ENCODE results near the gene DAB1. TPM values are rescaled to one million over a fixed set of nuclear protein-coding genes. Genes with fewer than 3 reads are reported as not detected.

DAB1 gene
- total and polyA plus RNA-seq, 4 donors: 0.05 to 2.6 (median 1.8) TPM

DNA sequence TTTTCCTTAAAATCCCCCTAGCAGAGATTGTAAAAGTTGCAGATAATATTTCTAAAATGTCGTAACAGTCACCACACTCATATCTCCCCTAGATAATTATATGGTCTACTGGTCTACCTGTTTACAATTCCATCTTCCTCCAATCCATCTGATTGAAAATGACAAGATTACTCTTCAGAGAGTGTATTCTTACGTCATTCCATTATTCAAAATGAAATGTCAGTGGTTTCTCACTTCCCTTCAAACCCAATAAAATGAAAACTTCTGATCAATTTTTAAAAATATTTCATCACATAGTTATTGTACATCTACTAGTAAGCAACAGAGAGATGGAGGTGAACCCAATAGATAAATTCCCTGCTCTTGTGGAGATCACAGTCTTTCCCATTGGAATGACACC, 255.9 kb downstream of the DAB1 start:
- peaks cover 0 to 1% of the 10 kb centered on the region in 2 donors for H3K4me1 ChIP-seq (ENCODE audit: control insufficient read depth in 1 of 2, insufficient read depth in 2 of 2, low read length in 2 of 2)
- no peak overlapping the region for H3K4me3 ChIP-seq (ENCODE audit: low read length in 2 of 2)
- DNase-seq (no peak), ATAC-seq (ENCODE audit: low FRiP score) (no peak)
- no peaks in the 10 kb centered on the region for H3K9me3 ChIP-seq (ENCODE audit: control insufficient read depth, low read length)
- no peaks in the 10 kb centered on the region for H3K36me3 ChIP-seq (ENCODE audit: control insufficient read depth in 1 of 2, insufficient read depth in 2 of 2, low read length in 1 of 2)
- no peaks in the 10 kb centered on the region for H3K27me3 ChIP-seq (ENCODE audit: control insufficient read depth in 1 of 2, insufficient read depth in 2 of 2, low read length in 1 of 2)
- intact Hi-C loops (cut with DNase I): no loop called here
- WGBS, 2 donors: 84 to 86% methylated on average over 2 of the region's 2 CpGs
- H3K27ac ChIP-seq (ENCODE audit: low read depth in 1 of 2, low read length in 2 of 2): no peak overlapping the region

GRCh38 chr1:57165546-57165945, 258.3 kb downstream of the DAB1 start:
- Histone ChIP-seq H3K36me3 (ENCODE audit: control insufficient read depth in 1 of 2, insufficient read depth in 2 of 2, low read length in 1 of 2) (no peaks in the 10 kb centered on the region), H3K4me1 (ENCODE audit: control insufficient read depth in 1 of 2, insufficient read depth in 2 of 2, low read length in 2 of 2) (peaks cover 0 to 1% of the 10 kb centered on the region in 2 donors), H3K27me3 (ENCODE audit: control insufficient read depth in 1 of 2, insufficient read depth in 2 of 2, low read length in 1 of 2) (no peaks in the 10 kb centered on the region), H3K4me3 (ENCODE audit: low read length in 2 of 2) (no peak overlapping the region), H3K9me3 (ENCODE audit: control insufficient read depth, low read length) (no peaks in the 10 kb centered on the region), H3K27ac (ENCODE audit: low read depth in 1 of 2, low read length in 2 of 2) (no peak overlapping the region)
- WGBS, 2 donors: 15 to 20% methylated on average over 1 of the region's 1 CpG
- ATAC-seq (ENCODE audit: low FRiP score) (no peak), DNase-seq (no peak)
- intact Hi-C loops (cut with DNase I): no loop called here

- Histone ChIP-seq H3K4me3 (ENCODE audit: low read length in 2 of 2) (no peak overlapping the region), H3K36me3 (ENCODE audit: control insufficient read depth in 1 of 2, insufficient read depth in 2 of 2, low read length in 1 of 2) (no peaks in the 10 kb centered on the region), H3K27ac (ENCODE audit: low read depth in 1 of 2, low read length in 2 of 2) (no peak overlapping the region), H3K4me1 (ENCODE audit: control insufficient read depth in 1 of 2, insufficient read depth in 2 of 2, low read length in 2 of 2) (peaks cover 0 to 1% of the 10 kb centered on the region in 2 donors), H3K9me3 (ENCODE audit: control insufficient read depth, low read length) (no peaks in the 10 kb centered on the region), H3K27me3 (ENCODE audit: control insufficient read depth in 1 of 2, insufficient read depth in 2 of 2, low read length in 1 of 2) (peaks cover 0 to 2% of the 10 kb centered on the region in 2 donors)
- DNase-seq (no peak), ATAC-seq (ENCODE audit: low FRiP score) (no peak)
- 97% methylated on average over 1 of the region's 1 CpG for WGBS, 2 donors
- intact Hi-C loops (cut with DNase I): no loop called here
Observed at GRCh38 chr1:57164584-57164983, 259.3 kb downstream of the DAB1 start.

DNA sequence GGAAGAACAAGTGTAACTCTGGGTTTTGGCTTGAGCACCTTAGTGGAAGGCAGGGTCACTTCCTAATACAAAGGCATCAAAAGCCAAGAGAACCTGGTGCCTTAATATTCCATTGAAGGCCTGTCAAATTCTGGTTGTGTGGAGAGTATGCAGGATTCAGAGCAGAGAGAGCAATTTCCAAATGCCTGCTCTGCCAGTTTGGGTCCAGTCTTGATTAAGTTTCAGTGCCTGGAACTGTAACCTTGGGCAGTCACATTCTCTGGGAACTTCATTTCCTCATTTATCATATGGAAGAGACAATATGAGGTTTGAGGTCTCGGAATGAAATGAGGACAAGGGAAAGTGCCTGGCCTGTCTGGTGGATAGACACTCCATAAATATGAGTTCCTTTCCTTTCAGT, 260.1 kb downstream of the DAB1 start:
- H3K27ac ChIP-seq (ENCODE audit: low read depth in 1 of 2, low read length in 2 of 2): no peak overlapping the region
- H3K36me3 ChIP-seq (ENCODE audit: control insufficient read depth in 1 of 2, insufficient read depth in 2 of 2, low read length in 1 of 2): no peaks in the 10 kb centered on the region
- H3K4me1 ChIP-seq (ENCODE audit: control insufficient read depth in 1 of 2, insufficient read depth in 2 of 2, low read length in 2 of 2): peaks cover 0 to 1% of the 10 kb centered on the region in 2 donors
- intact Hi-C loops (cut with DNase I): no loop called here
- peaks cover 0 to 2% of the 10 kb centered on the region in 2 donors for H3K27me3 ChIP-seq (ENCODE audit: control insufficient read depth in 1 of 2, insufficient read depth in 2 of 2, low read length in 1 of 2)
- no peaks in the 10 kb centered on the region for H3K9me3 ChIP-seq (ENCODE audit: control insufficient read depth, low read length)
- ATAC-seq (ENCODE audit: low FRiP score): no peak
- WGBS, 2 donors: 35 to 55% methylated on average over 1 of the region's 1 CpG
- no peak overlapping the region for H3K4me3 ChIP-seq (ENCODE audit: low read length in 2 of 2)
- DNase-seq: no peak

GRCh38 chr1:57163325-57163724, 260.5 kb downstream of the DAB1 start:
- ATAC-seq (ENCODE audit: low FRiP score) (no peak), DNase-seq (no peak)
- Histone ChIP-seq H3K4me1 (ENCODE audit: control insufficient read depth in 1 of 2, insufficient read depth in 2 of 2, low read length in 2 of 2) (peaks cover 0 to 1% of the 10 kb centered on the region in 2 donors), H3K36me3 (ENCODE audit: control insufficient read depth in 1 of 2, insufficient read depth in 2 of 2, low read length in 1 of 2) (no peaks in the 10 kb centered on the region), H3K4me3 (ENCODE audit: low read length in 2 of 2) (no peak overlapping the region), H3K27ac (ENCODE audit: low read depth in 1 of 2, low read length in 2 of 2) (no peak overlapping the region), H3K27me3 (ENCODE audit: control insufficient read depth in 1 of 2, insufficient read depth in 2 of 2, low read length in 1 of 2) (peaks cover 0 to 2% of the 10 kb centered on the region in 2 donors), H3K9me3 (ENCODE audit: control insufficient read depth, low read length) (no peaks in the 10 kb centered on the region)
- 56 to 70% methylated on average over 5 of the region's 5 CpGs for WGBS, 2 donors
- intact Hi-C loops (cut with DNase I): no loop called here

- ATAC-seq (ENCODE audit: low FRiP score) (no peak), DNase-seq (no peak)
- Histone ChIP-seq H3K27ac (ENCODE audit: low read depth in 1 of 2, low read length in 2 of 2) (no peak overlapping the region), H3K36me3 (ENCODE audit: control insufficient read depth in 1 of 2, insufficient read depth in 2 of 2, low read length in 1 of 2) (no peaks in the 10 kb centered on the region), H3K9me3 (ENCODE audit: control insufficient read depth, low read length) (no peaks in the 10 kb centered on the region), H3K4me3 (ENCODE audit: low read length in 2 of 2) (no peak overlapping the region), H3K4me1 (ENCODE audit: control insufficient read depth in 1 of 2, insufficient read depth in 2 of 2, low read length in 2 of 2) (peaks cover 0 to 1% of the 10 kb centered on the region in 2 donors), H3K27me3 (ENCODE audit: control insufficient read depth in 1 of 2, insufficient read depth in 2 of 2, low read length in 1 of 2) (peaks cover 0 to 2% of the 10 kb centered on the region in 2 donors)
- WGBS, 2 donors: 61 to 73% methylated on average over 4 of the region's 4 CpGs
- intact Hi-C loops (cut with DNase I): no loop called here
Observed at GRCh38 chr1:57162607-57163261, 261.1 kb downstream of the DAB1 start.

GRCh38 chr1:57160594-57160993, 263.3 kb downstream of the DAB1 start:
- Histone ChIP-seq H3K4me3 (ENCODE audit: low read length in 2 of 2) (no peak overlapping the region), H3K27me3 (ENCODE audit: control insufficient read depth in 1 of 2, insufficient read depth in 2 of 2, low read length in 1 of 2) (peaks cover 0 to 2% of the 10 kb centered on the region in 2 donors), H3K4me1 (ENCODE audit: control insufficient read depth in 1 of 2, insufficient read depth in 2 of 2, low read length in 2 of 2) (peaks cover 0 to 1% of the 10 kb centered on the region in 2 donors), H3K27ac (ENCODE audit: low read depth in 1 of 2, low read length in 2 of 2) (no peak overlapping the region), H3K36me3 (ENCODE audit: control insufficient read depth in 1 of 2, insufficient read depth in 2 of 2, low read length in 1 of 2) (no peaks in the 10 kb centered on the region), H3K9me3 (ENCODE audit: control insufficient read depth, low read length) (no peaks in the 10 kb centered on the region)
- ATAC-seq (ENCODE audit: low FRiP score): no peak
- 91% methylated on average over 4 of the region's 4 CpGs for WGBS, 2 donors
- intact Hi-C loops (cut with DNase I): no loop called here
- DNase-seq: no peak

- ATAC-seq (ENCODE audit: low FRiP score): no peak
- no peaks in the 10 kb centered on the region for H3K9me3 ChIP-seq (ENCODE audit: control insufficient read depth, low read length)
- intact Hi-C loops (cut with DNase I): no loop called here
- no peaks in the 10 kb centered on the region for H3K4me1 ChIP-seq (ENCODE audit: control insufficient read depth in 1 of 2, insufficient read depth in 2 of 2, low read length in 2 of 2)
- H3K27me3 ChIP-seq (ENCODE audit: control insufficient read depth in 1 of 2, insufficient read depth in 2 of 2, low read length in 1 of 2): peaks cover 0 to 2% of the 10 kb centered on the region in 2 donors
- DNase-seq: no peak
- H3K36me3 ChIP-seq (ENCODE audit: control insufficient read depth in 1 of 2, insufficient read depth in 2 of 2, low read length in 1 of 2): no peaks in the 10 kb centered on the region
- no peak overlapping the region for H3K4me3 ChIP-seq (ENCODE audit: low read length in 2 of 2)
- no peak overlapping the region for H3K27ac ChIP-seq (ENCODE audit: low read depth in 1 of 2, low read length in 2 of 2)
- 16 to 42% methylated on average over 1 of the region's 1 CpG for WGBS, 2 donors
Observed at GRCh38 chr1:57158604-57158998, 265.3 kb downstream of the DAB1 start.

GRCh38 chr1:57157818-57158603, 265.8 kb downstream of the DAB1 start:
- intact Hi-C loops (cut with DNase I): no loop called here
- Histone ChIP-seq H3K27ac (ENCODE audit: low read depth in 1 of 2, low read length in 2 of 2) (no peak overlapping the region), H3K4me3 (ENCODE audit: low read length in 2 of 2) (no peak overlapping the region), H3K27me3 (ENCODE audit: control insufficient read depth in 1 of 2, insufficient read depth in 2 of 2, low read length in 1 of 2) (peaks cover 0 to 2% of the 10 kb centered on the region in 2 donors), H3K36me3 (ENCODE audit: control insufficient read depth in 1 of 2, insufficient read depth in 2 of 2, low read length in 1 of 2) (no peaks in the 10 kb centered on the region), H3K9me3 (ENCODE audit: control insufficient read depth, low read length) (no peaks in the 10 kb centered on the region), H3K4me1 (ENCODE audit: control insufficient read depth in 1 of 2, insufficient read depth in 2 of 2, low read length in 2 of 2) (no peaks in the 10 kb centered on the region)
- 67 to 72% methylated on average over 8 of the region's 8 CpGs for WGBS, 2 donors
- no peak for DNase-seq
- ATAC-seq (ENCODE audit: low FRiP score): no peak
